EL (cell line): ENCODE results near the gene SNX21.
A peak's percentile ranks its signal among the peaks of the same experiment; 100 is the strongest.
"Not testable (repeated sequence)": the region's sequence is repeated elsewhere in the genome, so short reads cannot be mapped to it uniquely, and the experiment has no call there.

Experiments
- DNase-seq: peaks from one replicate; pipeline ENCODE4 v3.0.0-alpha.2; 2016

SNX21 gene

GRCh38 chr20:45823949-45824835, 9.4 kb upstream of the SNX21 start:
- peak; percentile 33 for DNase-seq

GRCh38 chr20:45826381-45827019, 7.1 kb upstream of the SNX21 start:
- peak; percentile 33 for DNase-seq

DNA sequence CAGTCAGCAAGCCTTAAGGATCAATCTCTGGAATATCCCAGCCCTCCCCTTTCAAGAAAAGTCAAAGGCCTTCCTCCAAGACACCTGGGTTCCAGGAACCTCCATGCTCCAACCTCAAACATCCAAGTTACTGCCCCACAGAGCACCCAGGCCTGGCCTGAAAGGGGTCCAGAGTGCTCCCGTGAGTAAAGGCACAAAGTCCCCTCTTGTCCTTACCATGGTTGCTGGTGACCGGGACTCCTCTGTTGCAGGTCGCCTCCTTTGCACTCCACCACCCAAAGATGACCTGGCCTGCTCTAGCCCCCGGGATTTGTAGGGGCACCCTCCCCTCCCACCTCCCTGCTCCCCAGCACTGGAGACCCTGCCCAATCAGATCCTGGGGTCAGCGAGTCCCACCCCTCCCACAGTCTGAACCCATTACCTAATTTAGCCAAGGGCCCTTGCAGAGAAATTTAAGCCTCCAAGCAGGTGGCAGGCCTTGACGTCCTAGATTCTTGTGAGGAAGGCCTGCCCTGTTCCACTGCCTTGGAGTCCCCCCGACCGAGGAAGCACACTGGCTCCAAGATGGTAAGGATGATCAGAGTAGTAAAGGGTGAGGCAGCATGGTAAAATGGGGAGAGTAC, 6.5 kb upstream of the SNX21 start, which contains the start of gene TNNC2:
Gene TNNC2 (minus strand): TSS at position 283 of the 623 bp plus-strand sequence. CDS start 64 bp downstream, at position 219.
- DNase-seq, result no peak

DNA sequence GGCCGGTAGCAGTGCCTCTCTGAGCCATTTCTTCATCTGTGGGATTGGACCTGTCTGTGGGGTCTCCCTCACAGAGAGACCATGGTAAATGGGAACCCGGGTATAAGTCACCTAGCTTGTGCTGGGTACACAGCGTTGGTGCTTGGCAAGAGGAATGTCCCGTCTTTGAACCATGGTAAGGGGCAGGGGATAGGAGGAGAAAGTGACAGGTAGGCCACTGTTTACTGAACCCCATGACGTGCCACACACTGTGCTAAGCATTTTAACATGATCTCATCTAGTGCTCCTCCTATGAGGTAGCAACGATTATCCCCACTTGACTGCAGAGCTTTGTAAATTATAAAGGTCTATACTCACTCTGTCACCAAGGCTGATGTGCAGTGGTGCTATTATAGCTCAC, 5.9 kb upstream of the SNX21 start:
- DNase-seq, result no peak

- DNase-seq, result no peak
Measured at GRCh38 chr20:45828589-45828988, 5.0 kb upstream of the SNX21 start.

DNA sequence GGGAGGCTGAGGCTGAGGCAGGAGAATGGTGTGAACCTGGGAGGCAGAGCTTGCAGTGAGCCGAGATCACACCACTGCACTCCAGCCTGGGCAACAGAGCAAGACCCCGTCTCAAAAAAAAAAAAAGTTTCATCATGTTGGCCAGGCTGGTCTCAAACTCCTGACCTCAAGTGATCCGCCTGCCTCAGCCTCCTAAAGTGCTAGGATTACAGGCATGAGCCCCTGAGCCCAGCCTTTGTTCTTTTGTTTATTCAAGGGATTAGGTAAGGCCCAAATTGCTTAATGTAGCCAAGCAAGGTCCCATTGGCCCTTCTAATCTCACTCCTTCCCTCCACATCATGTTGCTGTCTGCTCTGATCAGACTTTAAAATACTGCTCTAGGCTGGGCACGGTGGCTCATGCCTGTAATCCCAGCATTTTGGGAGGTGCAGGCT, 3.9 kb upstream of the SNX21 start:
- DNase-seq, result not testable (repeated sequence)

DNA sequence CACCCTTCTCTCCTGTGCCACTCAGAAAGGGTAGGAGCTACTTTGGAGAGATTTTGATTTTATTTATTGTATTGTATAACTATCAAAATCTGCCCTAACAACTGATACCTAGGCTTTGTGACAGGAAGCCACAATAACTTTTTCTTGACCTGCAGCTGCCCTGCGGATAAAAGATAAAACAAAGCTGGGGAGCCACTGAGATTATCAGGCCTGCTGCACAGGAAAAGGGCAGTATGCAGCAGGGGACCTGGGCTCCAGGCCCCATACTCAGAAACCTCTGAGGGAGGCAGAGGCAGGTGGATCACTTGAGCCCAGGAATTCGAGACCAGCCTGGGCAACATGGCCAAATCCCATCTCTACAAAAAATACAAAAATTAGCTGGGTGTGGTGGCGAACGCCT, 980 bp upstream of the SNX21 start:
- no peak for DNase-seq

- peak; percentile 77 for DNase-seq
Measured at GRCh38 chr20:45833883-45834796, 541 bp downstream of the SNX21 start.

DNA sequence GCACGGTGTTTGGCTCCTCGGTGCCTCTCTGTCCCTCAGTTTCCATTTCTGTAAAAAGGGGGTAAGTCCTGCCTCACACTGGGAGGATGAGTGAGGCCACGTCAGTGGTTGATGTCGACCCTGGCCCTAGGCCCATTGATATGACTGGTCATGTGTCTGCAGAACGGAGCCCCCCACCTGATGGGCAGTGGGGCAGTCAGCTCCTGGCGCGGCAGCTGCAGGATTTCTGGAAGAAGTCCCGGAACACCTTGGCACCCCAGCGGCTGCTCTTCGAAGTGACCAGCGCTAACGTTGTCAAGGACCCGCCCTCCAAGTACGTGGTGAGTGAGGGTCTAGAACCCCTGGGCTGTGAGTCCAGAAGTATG, 1.2 kb downstream of the SNX21 start:
- DNase-seq, result no peak

DNA sequence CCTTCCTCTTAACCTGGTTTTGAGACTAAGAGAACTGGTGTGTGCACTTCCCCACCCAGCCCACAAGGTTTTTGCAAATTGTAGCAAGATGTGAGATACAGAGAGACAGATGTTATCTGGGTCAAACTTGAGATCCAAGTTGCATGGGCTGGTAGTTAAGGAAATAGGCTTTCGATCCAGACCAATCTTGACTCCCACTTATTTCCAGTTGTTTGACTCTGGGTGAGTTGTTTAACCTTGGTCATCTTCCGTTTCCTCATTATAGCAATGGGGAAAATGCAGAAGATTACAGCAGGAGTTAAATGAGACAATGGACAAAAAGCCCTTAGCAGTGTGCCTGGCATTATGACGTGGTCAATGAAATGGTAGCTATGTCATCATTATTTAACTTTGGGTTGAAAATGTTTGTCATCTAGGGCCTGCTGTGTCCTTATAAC, 1.7 kb downstream of the SNX21 start:
- DNase-seq, result no peak

- DNase-seq, result peak; percentile 58
Measured at GRCh38 chr20:45835825-45836224, 2.2 kb downstream of the SNX21 start.

DNA sequence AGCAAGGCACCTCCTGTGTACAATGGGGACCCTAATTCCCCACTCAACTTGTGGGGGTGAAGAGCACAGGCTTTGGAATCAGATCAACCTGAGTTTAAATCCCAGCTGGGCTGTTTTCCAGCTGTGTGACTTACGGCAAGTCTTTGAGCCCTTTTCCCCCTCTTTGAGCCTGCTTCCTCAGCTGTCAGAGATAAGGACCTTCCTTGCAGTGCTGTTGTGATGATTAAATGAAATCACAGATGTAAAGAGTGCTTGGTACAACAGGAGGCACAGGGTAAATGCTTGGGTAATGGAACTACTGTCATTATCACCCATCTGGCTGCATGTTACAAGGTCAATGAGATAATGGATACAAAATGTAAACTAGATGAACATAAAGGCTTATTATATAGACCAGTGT, 3.2 kb downstream of the SNX21 start:
- no peak for DNase-seq

DNA sequence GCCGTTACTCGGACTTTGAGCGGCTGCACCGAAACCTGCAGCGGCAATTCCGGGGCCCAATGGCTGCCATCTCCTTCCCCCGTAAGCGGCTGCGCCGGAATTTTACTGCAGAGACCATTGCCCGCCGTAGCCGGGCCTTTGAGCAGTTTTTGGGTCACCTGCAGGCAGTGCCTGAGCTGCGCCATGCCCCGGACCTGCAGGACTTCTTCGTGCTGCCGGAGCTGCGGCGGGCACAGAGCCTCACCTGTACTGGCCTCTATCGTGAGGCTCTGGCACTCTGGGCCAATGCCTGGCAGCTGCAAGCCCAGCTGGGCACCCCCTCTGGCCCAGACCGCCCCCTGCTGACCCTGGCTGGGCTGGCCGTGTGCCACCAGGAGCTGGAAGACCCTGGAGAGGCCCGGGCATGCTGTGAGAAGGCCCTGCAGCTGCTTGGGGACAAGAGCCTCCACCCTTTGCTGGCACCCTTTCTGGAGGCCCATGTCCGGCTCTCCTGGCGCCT, 7.2 kb downstream of the SNX21 start:
- DNase-seq, result no peak

DNA sequence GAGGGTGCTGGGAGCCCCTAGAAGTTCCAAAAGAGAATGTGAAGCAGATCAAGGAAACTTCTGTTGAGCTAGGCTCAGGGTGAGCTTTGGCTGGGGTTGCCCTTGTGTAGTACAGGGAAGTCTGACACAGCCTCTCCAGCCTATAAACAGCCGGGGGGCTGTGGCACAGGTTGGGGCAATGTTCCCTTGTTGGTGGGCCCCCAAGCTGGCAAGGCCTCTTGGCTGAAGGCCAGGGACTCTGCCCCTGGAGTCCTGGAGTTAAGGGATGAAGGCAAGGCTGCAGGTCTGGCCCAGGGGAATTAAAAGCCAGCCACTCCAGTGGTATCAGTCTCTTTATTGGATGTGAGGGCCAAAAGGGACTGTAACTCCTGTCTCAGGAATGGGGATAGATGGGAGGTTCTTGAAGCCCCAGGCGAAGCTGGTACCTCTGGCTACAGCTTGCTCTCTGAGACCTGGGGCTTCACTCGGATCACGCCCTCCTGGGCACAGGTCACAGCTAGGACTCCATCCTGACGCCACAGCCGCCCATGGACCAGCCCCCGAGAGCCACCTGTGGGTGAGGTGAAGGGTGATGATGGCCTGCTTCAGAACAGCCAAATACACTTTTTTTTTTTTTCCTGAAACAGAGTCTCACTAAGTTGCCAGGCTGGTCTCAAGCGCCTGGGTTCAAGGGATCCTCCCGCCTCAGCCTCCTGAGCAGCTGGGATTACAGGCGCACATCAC, 8.0 kb downstream of the SNX21 start:
- no peak for DNase-seq

DNA sequence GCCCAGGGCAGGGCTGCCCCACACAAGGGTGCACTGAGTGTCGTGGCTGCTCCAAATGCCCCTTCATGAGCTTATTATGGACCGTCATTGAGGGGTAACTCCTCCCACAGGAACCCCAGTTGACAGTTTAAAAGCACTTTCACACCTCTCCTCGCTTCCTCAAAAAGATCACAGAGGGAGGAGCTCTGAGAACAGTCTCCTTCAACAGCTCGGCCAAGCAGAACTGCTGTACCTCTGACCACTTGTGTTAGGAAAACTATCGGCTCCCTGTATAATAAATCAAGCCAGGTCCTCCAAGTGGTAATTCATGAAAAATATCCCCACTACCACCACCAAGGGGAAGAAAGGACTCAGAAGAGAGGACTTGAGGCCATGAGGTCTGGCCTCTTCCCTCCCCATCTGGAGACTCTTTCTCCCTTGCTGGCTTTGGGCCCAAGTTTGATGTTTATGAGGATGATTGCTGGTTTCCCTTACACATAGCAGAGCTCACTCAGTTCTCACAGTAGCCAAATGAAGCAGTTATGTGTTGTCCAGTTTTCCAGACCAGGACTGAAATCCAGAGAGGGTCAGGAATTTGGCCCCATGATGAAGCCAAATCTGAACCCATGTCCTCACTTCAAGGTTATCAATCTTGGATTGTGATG, 8.7 kb downstream of the SNX21 start:
- DNase-seq, result peak; percentile 30

GRCh38 chr20:45843506-45843905, 9.9 kb downstream of the SNX21 start:
- DNase-seq, result no peak

DNA sequence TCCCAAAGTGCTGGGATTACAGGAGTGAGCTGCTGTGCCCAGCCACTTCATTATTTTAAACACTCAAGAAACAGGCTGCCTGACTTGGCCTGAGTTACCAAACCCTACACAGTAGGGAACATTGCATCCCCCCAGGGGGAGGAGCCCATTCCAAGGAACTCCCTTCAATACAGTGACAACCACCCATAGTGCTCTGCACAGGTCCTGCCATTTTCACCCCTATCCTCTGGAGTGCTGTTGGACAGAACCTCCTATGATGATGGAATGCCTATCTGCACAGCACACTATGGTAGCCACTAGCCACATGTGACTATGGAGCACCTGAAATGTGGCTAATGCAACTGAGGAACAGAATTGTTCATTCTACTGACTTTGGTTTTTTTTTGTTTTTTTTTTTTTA, 11.9 kb downstream of the SNX21 start:
- no peak for DNase-seq

DNA sequence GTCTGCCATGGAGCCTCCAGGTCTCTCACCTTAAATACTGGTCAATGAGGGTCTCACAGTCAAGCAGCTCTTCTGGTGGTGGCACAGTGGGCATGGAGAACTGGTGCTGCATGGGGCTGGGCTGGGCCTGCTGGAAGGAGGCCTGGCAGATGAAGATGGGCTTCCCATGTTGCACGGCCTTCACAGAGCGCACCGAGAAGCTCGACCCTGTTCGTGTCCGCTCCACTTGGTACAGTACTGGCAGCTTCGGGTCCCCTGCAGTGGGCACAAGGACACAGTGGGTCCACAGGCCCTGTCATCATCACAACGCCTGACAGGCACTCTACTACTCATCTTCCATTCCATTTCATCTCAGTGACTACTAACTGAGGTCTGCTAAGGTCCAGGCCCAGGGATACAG, 14.8 kb downstream of the SNX21 start:
- no peak for DNase-seq

- no peak for DNase-seq
Measured at GRCh38 chr20:45848969-45849582, 15.5 kb downstream of the SNX21 start.

GRCh38 chr20:45850238-45850637, 16.6 kb downstream of the SNX21 start:
- no peak for DNase-seq

GRCh38 chr20:45850926-45851325, 17.3 kb downstream of the SNX21 start:
- DNase-seq, result no peak
